ELR (cell line): ENCODE data around the gene GMPR.
A peak's percentile ranks its signal among the peaks of the same experiment; 100 is the strongest.
"Not testable (repeated sequence)": the region's sequence is repeated elsewhere in the genome, so short reads cannot be mapped to it uniquely, and the experiment has no call there.

Experiments
- DNase-seq: peaks from one replicate; pipeline ENCODE4 v3.0.0-alpha.2; 2015; ENCODE audit warnings: low read depth

The GMPR gene

GRCh38 chr6:16225062-16225731, 13.2 kb upstream of the GMPR start:
- DNase-seq = not testable (repeated sequence)

GRCh38 chr6:16226117-16227047, 12.0 kb upstream of the GMPR start:
- DNase-seq = not testable (repeated sequence)

GRCh38 chr6:16227048-16227562, 11.3 kb upstream of the GMPR start:
- DNase-seq = no peak

- no peak for DNase-seq
These were observed 10.8 kb upstream of the GMPR start for GRCh38 chr6:16227605-16228004.

GRCh38 chr6:16228043-16228442, 10.3 kb upstream of the GMPR start:
- DNase-seq = no peak

GRCh38 chr6:16228709-16229665, 9.4 kb upstream of the GMPR start:
- no peak for DNase-seq

- no peak for DNase-seq
These were observed 8.7 kb upstream of the GMPR start for GRCh38 chr6:16229700-16230099.

- no peak for DNase-seq
These were observed 7.4 kb upstream of the GMPR start for GRCh38 chr6:16230953-16231352.

GRCh38 chr6:16232086-16232485, 6.3 kb upstream of the GMPR start:
- no peak for DNase-seq

- no peak for DNase-seq
These were observed 2.3 kb upstream of the GMPR start for GRCh38 chr6:16236009-16236501.

GRCh38 chr6:16236631-16237199, 1.7 kb upstream of the GMPR start:
- DNase-seq = peak; percentile 66

GRCh38 chr6:16237242-16237641, 1.1 kb upstream of the GMPR start:
- DNase-seq = no peak

- peak; percentile 42 for DNase-seq
These were observed 793 bp downstream of the GMPR start for GRCh38 chr6:16238963-16239797.

- DNase-seq = no peak
These were observed 1.4 kb downstream of the GMPR start for GRCh38 chr6:16239798-16240123.

GRCh38 chr6:16240589-16241320, 2.4 kb downstream of the GMPR start:
- no peak for DNase-seq

- DNase-seq = no peak
These were observed 2.9 kb downstream of the GMPR start for GRCh38 chr6:16241321-16241689.

GRCh38 chr6:16243055-16243454, 4.7 kb downstream of the GMPR start:
- DNase-seq = peak; percentile 78

GRCh38 chr6:16243664-16244063, 5.3 kb downstream of the GMPR start:
- DNase-seq = no peak

- no peak for DNase-seq
These were observed 6.1 kb downstream of the GMPR start for GRCh38 chr6:16244446-16244845.

GRCh38 chr6:16244869-16245451, 6.6 kb downstream of the GMPR start:
- no peak for DNase-seq
